IMR-90 (cell line): Measurements from ENCODE around the gene PRR18. TPM values are rescaled to one million over a fixed set of nuclear protein-coding genes. Genes with fewer than 3 reads are reported as not detected.

Source experiments
- ATAC-seq: fragments of 200-7000 bp; cut with Tn5 transposase; 2 replicates; pipeline ENCODE4 v1.9.1; 2020; ENCODE audit warnings: low read depth, mild to moderate bottlenecking, moderate library complexity
- BruUV-seq: library from RNA; stranded (reverse); fragments of 400-500 nt; replicated peaks from 2 replicates; lab custom pipeline; 2021; lab: Mats Ljungman, UMichigan
- CTCF ChIA-PET: fragments of 300-600 bp; formaldehyde crosslinking; extraction: SDS; loops from one replicate; lab custom pipeline; 2021; ENCODE audit warnings: antibody characterized with exemption; lab: Yijun Ruan, JAX
- POLR2A ChIA-PET: fragments of 300-600 bp; sonication (Branson Sonifier 250); formaldehyde crosslinking; loops from one replicate; lab custom pipeline; 2022; ENCODE audit warnings: antibody characterized with exemption; ENCODE audit not compliant: unreplicated experiment; lab: Charles Lee
- DNase-seq: peaks from one replicate; pipeline ENCODE4 v3.0.0; 2013
- H2AFZ ChIP-seq: replicated peaks from 2 replicates; pipeline ENCODE3; 2013; ENCODE audit warnings: low read length, mild to moderate bottlenecking; ENCODE audit not compliant: poor library complexity
- H2AK5ac ChIP-seq: 2 replicates; pipeline ENCODE4 v1.6.1; 2013; ENCODE audit warnings: low read depth, low read length, inconsistent platforms
- H2AK9ac ChIP-seq: replicated peaks from 2 replicates; pipeline ENCODE3; 2013; ENCODE audit warnings: mild to moderate bottlenecking, low read depth, low read length, moderate library complexity; ENCODE audit not compliant: poor library complexity
- H2BK120ac ChIP-seq: 2 replicates; pipeline ENCODE4 v1.6.1; 2013; ENCODE audit warnings: low read depth, low read length, inconsistent platforms
- H2BK15ac ChIP-seq: 3 replicates; pipeline ENCODE4 v1.6.1; 2013; ENCODE audit warnings: low read depth, low read length, inconsistent platforms
- H2BK20ac ChIP-seq: 2 replicates; pipeline ENCODE4 v1.6.1; 2013; ENCODE audit warnings: low read depth, mild to moderate bottlenecking, inconsistent platforms, low read length, moderate library complexity
- H2BK5ac ChIP-seq: 2 replicates; pipeline ENCODE4 v1.6.1; 2013; ENCODE audit warnings: mild to moderate bottlenecking, low read depth, low read length, inconsistent platforms; ENCODE audit not compliant: poor library complexity, severe bottlenecking
- H3K14ac ChIP-seq: replicated peaks from 2 replicates; pipeline ENCODE4 v1.6.1; 2013; ENCODE audit warnings: low read depth, low read length, inconsistent platforms
- H3K18ac ChIP-seq: 2 replicates; pipeline ENCODE4 v1.6.1; 2013; ENCODE audit warnings: low read depth, low read length, control low read depth
- H3K23ac ChIP-seq: 2 replicates; pipeline ENCODE4 v1.6.1; 2013; ENCODE audit warnings: low read depth, low read length, inconsistent platforms
- H3K27ac ChIP-seq: 2 replicates; pipeline ENCODE4 v1.5.1; 2013; ENCODE audit warnings: mild to moderate bottlenecking, control low read depth, low read length; ENCODE audit not compliant: insufficient read depth
- H3K27me3 ChIP-seq: 2 replicates; pipeline ENCODE4 v1.6.1; 2013; ENCODE audit warnings: low read length; ENCODE audit not compliant: control insufficient read depth, insufficient read depth
- H3K36me3 ChIP-seq: 2 replicates; pipeline ENCODE4 v1.6.1; 2013; ENCODE audit warnings: low read length, mixed read lengths; ENCODE audit not compliant: control insufficient read depth, insufficient read depth
- H3K4ac ChIP-seq: 2 replicates; pipeline ENCODE4 v1.6.1; 2013; ENCODE audit warnings: low read depth, low read length, inconsistent platforms
- H3K4me1 ChIP-seq: 2 replicates; pipeline ENCODE4 v1.6.1; 2013; ENCODE audit warnings: low read length, mixed read lengths; ENCODE audit not compliant: control insufficient read depth, insufficient read depth
- H3K4me2 ChIP-seq: 2 replicates; pipeline ENCODE4 v1.6.1; 2013; ENCODE audit warnings: low read depth, mild to moderate bottlenecking, control low read depth, low read length, moderate library complexity
- H3K4me3 ChIP-seq: 2 replicates; pipeline ENCODE4 v1.5.1; 2013; ENCODE audit warnings: low read depth, mild to moderate bottlenecking, control low read depth, low read length, moderate library complexity; ENCODE audit not compliant: insufficient read depth
- H3K56ac ChIP-seq: 2 replicates; pipeline ENCODE4 v1.6.1; 2013; ENCODE audit warnings: low read length, inconsistent platforms; ENCODE audit not compliant: insufficient read depth; ENCODE audit errors: extremely low read depth
- H3K79me1 ChIP-seq, 2 experiments: 2 replicates each; pipeline ENCODE4 v1.6.1; 2013; ENCODE audit warnings: low read length in 2 of 2, inconsistent platforms in 1 of 2, low read depth in 1 of 2
- H3K9ac ChIP-seq: 2 replicates; pipeline ENCODE4 v1.6.1; 2013; ENCODE audit warnings: low read depth, low read length, control low read depth
- H3K9me1 ChIP-seq: 2 replicates; pipeline ENCODE4 v1.6.1; 2013; ENCODE audit warnings: low read length, inconsistent platforms; ENCODE audit not compliant: insufficient read depth
- H3K9me3 ChIP-seq: 2 replicates; pipeline ENCODE4 v1.6.1; 2013; ENCODE audit warnings: low read length; ENCODE audit not compliant: control insufficient read depth, insufficient read depth
- H4K20me1 ChIP-seq: 2 replicates; pipeline ENCODE4 v1.6.1; 2013; ENCODE audit warnings: low read length, inconsistent platforms; ENCODE audit not compliant: insufficient read depth
- H4K5ac ChIP-seq: 2 replicates; pipeline ENCODE4 v1.6.1; 2013; ENCODE audit warnings: mild to moderate bottlenecking, low read depth, low read length, control low read depth
- H4K8ac ChIP-seq, 2 experiments: 2 replicates each; pipeline ENCODE4 v1.6.1; 2013; ENCODE audit warnings: low read depth in 2 of 2, low read length in 2 of 2, control low read depth in 1 of 2, inconsistent platforms in 1 of 2
- H4K91ac ChIP-seq: 2 replicates; pipeline ENCODE4 v1.6.1; 2013; ENCODE audit warnings: low read depth, low read length, inconsistent platforms; ENCODE audit not compliant: insufficient read depth
- BHLHE40 ChIP-seq: fragments of 150-350 bp; IDR thresholded peaks from 2 replicates; pipeline ENCODE4 v1.6.1; 2016; ENCODE audit warnings: mild to moderate bottlenecking, low read depth, low read length
- CEBPB ChIP-seq: IDR thresholded peaks from 2 replicates; pipeline ENCODE4 v1.6.1; 2012; ENCODE audit warnings: low read depth, low read length, improper control_type of control experiment
- CTCF ChIP-seq: conservative IDR thresholded peaks from 2 replicates; pipeline ENCODE4 v1.5.1; 2012; ENCODE audit warnings: mild to moderate bottlenecking, low read depth, low read length, improper control_type of control experiment
- ELK1 ChIP-seq: fragments of 150-350 bp; IDR thresholded peaks from 2 replicates; pipeline ENCODE4 v1.6.1; 2016; ENCODE audit warnings: low read depth, mild to moderate bottlenecking, low read length, moderate library complexity, borderline replicate concordance
- MAFK ChIP-seq: IDR thresholded peaks from 2 replicates; pipeline ENCODE4 v1.6.1; 2012; ENCODE audit warnings: low read depth, low read length, improper control_type of control experiment
- MAZ ChIP-seq: IDR thresholded peaks from 2 replicates; pipeline ENCODE4 v1.6.1; 2012; ENCODE audit warnings: low read depth, mild to moderate bottlenecking, low read length, improper control_type of control experiment, moderate library complexity, borderline replicate concordance
- POLR2A ChIP-seq: IDR thresholded peaks from 2 replicates; pipeline ENCODE4 v1.6.1; 2012; ENCODE audit warnings: mild to moderate bottlenecking, low read depth, low read length
- RCOR1 ChIP-seq: IDR thresholded peaks from 2 replicates; pipeline ENCODE4 v1.6.1; 2012; ENCODE audit warnings: mild to moderate bottlenecking, low read length, improper control_type of control experiment; ENCODE audit not compliant: insufficient replicate concordance
- USF2 ChIP-seq: fragments of 150-350 bp; IDR thresholded peaks from 2 replicates; pipeline ENCODE4 v1.6.1; 2017; ENCODE audit warnings: mild to moderate bottlenecking, antibody characterized with exemption, low read length, low read depth
- WGBS, 2 experiments: methylation state at CpG; one replicate each; pipeline versions ENCODE4 v1.1.5 to v1.1.7; 2013; ENCODE audit warnings: missing lambda C conversion rate in 2 of 2; ENCODE audit not compliant: insufficient read length in 1 of 2; ENCODE audit errors: extremely low coverage in 2 of 2; 5-methylcytosine and 5-hydroxymethylcytosine counted together
- dilution Hi-C: fragments of 300-500 bp; cut with HindIII; formaldehyde crosslinking; loops from one replicate; pipeline ENCODE4 v1.14.3; 2018; ENCODE audit warnings: low sequenced_read_pairs; ENCODE audit not compliant: unreplicated experiment
- in situ Hi-C: fragments of 300-500 bp; cut with MboI; formaldehyde crosslinking; loops from 3 replicates; pipeline ENCODE4 v1.14.3; 2019; ENCODE audit warnings: low sequenced_read_pairs, inconsistent platforms, mixed read lengths
- intact Hi-C: fragments of 100-400 bp; cut with micrococcal nuclease; formaldehyde crosslinking; loops from 2 replicates; pipeline ENCODE4 v1.10.0; 2022
- polyA plus RNA-seq, 3 experiments: library from polyadenylated mRNA; depleted of rRNA; stranded (reverse); fragments of >200 nt; gene quantifications; 2 replicates each; pipeline ENCODE4 v1.2.3, GENCODE V29; 2012; ENCODE audit warnings: low replicate concordance in 1 of 3
- total RNA-seq: library from RNA; depleted of rRNA; stranded (reverse); fragments of >200 nt; gene quantifications from 2 replicates; pipeline ENCODE4 v1.2.3, GENCODE V29; 2012

The PRR18 gene
- total and polyA plus RNA-seq, 2 of the 4 experiments (the other 2 are of a cell fraction) = not detected

GRCh38 chr6:166344240-166344639 is 36.0 kb upstream of the PRR18 start:
- no peak overlapping the region for H3K4me3 ChIP-seq
- peaks cover 10 to 32% of the 10 kb centered on the region in 2 experiments; a peak in 3 of 4 replicates for H3K79me1 ChIP-seq
- H3K9me3 ChIP-seq = no peaks in the 10 kb centered on the region
- DNase-seq = no peak
- H3K27me3 ChIP-seq = no peaks in the 10 kb centered on the region; the same call in 1 of the 2 replicates
- ChIA-PET CTCF (no interaction called here), POLR2A (no interaction called here)
- no peak overlapping the region for H3K9ac ChIP-seq
- no peak overlapping the region for H3K14ac ChIP-seq
- no peak overlapping the region for H4K91ac ChIP-seq
- no peak overlapping the region for H3K27ac ChIP-seq
- no peak for TF ChIP-seq USF2
- TF ChIP-seq POLR2A = no peak
- no peak for TF ChIP-seq MAFK
- no peak for TF ChIP-seq ELK1
- no peak for TF ChIP-seq MAZ
- TF ChIP-seq BHLHE40 = no peak
- TF ChIP-seq CTCF = no peak
- no peak for TF ChIP-seq RCOR1
- no peak for TF ChIP-seq CEBPB
- H3K4ac ChIP-seq = no peak overlapping the region
- H2BK5ac ChIP-seq = no peak overlapping the region
- H4K20me1 ChIP-seq = peaks cover 18% of the 10 kb centered on the region; the same call in 1 of the 2 replicates
- no TSS peak for BruUV-seq
- H4K8ac ChIP-seq = no peak overlapping the region
- ATAC-seq = no peak
- no peak overlapping the region for H4K5ac ChIP-seq
- peaks cover 5% of the 10 kb centered on the region for H3K9me1 ChIP-seq
- intact Hi-C loops = no loop called here
- dilution Hi-C loops = no loop called here
- H2AFZ ChIP-seq = no peak overlapping the region
- H3K36me3 ChIP-seq = no peaks in the 10 kb centered on the region; the same call in none of the 2 replicates
- no peak overlapping the region for H3K56ac ChIP-seq
- WGBS, 2 experiments = no CpG with 5 or more reads among the region's 8 CpGs
- no peaks in the 10 kb centered on the region; the same call in 1 of the 2 replicates for H3K4me1 ChIP-seq
- no peak overlapping the region for H3K4me2 ChIP-seq
- no peak overlapping the region for H2BK15ac ChIP-seq
- H2AK9ac ChIP-seq = no peak overlapping the region
- no peak overlapping the region for H2BK120ac ChIP-seq
- no peak overlapping the region for H3K23ac ChIP-seq
- H3K18ac ChIP-seq = no peak overlapping the region
- no peak overlapping the region for H2AK5ac ChIP-seq
- in situ Hi-C loops = no loop called here
- H2BK20ac ChIP-seq = no peak overlapping the region
